NCI-H2107 (cell line): ENCODE data around the gene NKD1.
"Not testable (repeated sequence)": the region's sequence is repeated elsewhere in the genome, so short reads cannot be mapped to it uniquely, and the experiment has no call there.

Experiments used
- DNase-seq: peaks from one replicate; lab custom pipeline; 2025; lab: John Stamatoyannopoulos, UW

NKD1 gene

DNA sequence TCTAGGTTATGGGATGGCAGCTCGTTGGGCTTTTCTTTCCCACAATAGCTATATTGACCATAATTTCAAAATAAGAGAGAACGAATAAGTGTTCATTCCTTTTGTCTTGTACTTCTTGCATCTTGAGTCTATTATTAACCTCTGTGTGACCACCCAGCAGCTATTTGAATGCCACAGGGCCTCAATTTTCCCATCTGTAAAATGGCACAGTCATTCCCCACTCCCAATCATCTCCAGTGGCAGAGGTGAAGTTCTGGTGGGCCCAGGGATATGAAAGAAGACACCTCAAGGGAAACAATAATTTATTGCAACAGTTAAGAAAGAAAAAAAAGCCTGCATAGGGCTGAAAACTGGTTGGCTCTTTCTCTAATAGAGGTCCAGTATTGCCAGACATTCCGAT is 28.6 kb upstream of the NKD1 start:
- DNase-seq = no peak

DNA sequence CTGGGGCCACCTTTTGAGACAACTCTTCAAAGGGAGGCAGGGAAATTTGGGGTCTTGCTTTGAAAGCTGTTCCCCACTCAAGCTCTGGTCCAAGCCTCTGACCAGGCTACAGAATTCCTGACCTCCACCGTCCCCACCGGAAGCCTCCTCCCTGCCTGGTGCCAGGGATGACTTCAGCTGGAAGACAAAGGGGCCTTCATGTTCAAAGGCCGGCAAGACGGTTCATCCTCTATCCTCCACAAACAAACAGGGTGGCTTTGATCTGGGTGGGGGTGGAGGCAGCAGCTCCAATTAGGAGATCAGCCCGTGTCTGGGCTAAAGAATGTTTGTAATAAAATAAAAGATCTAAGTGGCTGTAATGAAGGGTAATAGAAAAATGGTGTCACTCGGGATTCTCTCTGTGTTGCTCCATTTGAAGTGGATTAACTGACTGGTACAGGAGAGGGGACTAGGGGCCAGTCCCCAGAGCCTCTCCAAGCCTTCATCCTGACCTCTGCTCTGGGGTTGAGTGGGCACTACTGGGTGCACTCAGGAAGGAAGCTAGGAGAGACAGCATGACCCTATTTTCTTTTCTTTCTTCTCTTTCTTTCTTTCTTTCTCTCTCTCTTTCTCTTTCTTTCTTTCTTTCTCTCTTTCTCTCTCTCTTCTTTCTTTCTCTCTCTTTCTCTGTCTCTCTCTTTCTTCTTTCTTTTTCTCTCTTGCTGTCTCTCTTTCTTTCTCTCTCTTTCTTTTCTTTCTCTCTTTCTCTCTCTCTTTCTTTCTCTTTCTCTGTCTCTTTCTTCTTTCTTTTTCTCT is 27.5 kb upstream of the NKD1 start:
- DNase-seq = no peak

DNA sequence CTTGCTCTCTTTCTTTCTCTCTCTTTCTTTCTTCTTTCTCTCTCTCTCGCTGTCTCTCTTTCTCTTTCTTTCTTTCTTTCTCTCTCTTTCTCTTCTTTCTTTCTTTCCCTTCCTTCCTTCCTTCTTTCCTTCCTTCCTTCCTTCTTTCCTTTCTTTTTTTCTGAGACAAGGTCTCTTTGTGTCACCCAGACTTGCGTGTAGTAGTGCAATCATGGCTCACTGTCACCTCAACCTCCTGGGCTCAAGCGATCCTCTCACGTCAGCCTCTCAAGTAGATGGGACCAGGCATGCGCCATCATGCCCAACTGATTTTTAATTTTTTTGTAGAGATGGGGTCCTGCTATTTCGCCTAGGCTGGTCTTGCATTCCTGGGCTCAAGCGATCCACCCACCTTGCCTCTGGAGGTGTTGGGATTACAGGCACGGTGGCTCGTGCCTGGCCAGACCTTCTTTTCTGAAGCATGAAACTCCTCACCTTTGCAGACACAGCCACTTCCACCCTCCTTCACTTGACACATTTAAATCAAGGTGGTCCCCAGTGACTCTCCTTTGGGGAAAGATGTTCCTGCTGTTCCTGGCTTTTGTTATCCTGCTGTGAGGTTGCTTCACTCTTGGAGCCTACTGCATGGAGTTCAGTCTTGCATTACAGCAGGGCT is 26.8 kb upstream of the NKD1 start:
- DNase-seq = no peak

GRCh38 chr16:50522324-50522723 is 25.9 kb upstream of the NKD1 start:
- DNase-seq = no peak

DNA sequence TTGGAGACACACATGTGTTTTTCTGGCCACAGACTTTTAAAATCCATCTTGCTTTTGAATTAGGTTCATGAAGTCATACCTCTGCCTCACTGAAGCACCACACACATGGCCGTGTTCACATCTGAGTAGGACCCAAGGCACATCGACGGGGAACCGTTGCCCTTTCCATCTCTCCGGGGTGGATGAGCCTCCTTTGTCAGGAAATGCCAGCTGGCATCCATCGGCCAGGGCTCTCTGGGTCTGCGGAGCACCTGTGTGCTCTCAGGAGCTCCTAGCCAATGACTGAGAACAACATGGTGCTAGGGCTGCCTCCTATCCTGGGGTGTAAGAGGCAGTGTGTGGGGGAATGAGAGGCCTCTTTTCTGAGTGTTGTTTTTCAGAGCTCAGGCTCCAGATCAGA is 24.5 kb upstream of the NKD1 start:
- DNase-seq = no peak

- DNase-seq = no peak
Observed at GRCh38 chr16:50525262-50525661, 22.9 kb upstream of the NKD1 start.

- DNase-seq = no peak
Observed at GRCh38 chr16:50525716-50526115, 22.5 kb upstream of the NKD1 start.

DNA sequence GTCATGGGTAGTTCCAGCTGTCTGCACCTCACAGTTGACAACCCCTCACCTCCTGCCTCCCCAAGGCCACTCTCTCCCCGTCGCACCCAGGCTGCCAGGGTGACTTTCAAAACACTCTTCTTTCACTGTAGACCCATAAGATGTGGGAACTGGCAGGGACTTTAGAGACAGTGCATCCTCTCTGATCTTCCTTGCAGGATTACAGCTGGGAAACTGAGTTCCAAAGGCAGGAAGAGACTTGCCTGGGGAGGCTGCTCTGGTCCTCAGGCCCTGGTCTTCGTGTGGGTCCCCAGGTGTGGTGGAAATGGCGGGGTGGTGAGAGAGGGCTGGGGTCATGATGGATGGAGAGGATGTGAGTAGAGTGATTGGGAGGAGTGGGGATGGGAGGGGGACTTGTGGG is 21.9 kb upstream of the NKD1 start:
- no peak for DNase-seq

DNA sequence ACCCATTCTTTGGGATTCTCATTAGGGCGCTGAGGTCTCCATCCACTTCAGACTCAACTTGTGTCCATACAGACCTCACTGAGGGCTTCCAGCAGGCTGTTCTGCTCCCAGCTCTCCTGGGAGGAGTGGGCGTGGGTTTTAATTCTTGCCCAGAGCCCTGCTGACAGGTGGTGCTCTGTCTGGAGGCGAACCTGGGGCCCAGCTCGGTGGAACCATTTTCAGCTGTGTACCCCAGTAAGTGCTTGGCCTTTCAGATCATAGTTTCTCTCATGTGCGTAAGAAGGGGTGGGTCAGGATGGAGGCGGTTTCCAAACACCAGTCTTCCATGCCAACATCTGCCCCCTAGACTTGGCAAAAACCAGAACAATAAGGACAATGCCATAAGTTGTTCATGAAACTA is 21.4 kb upstream of the NKD1 start:
- DNase-seq = no peak

DNA sequence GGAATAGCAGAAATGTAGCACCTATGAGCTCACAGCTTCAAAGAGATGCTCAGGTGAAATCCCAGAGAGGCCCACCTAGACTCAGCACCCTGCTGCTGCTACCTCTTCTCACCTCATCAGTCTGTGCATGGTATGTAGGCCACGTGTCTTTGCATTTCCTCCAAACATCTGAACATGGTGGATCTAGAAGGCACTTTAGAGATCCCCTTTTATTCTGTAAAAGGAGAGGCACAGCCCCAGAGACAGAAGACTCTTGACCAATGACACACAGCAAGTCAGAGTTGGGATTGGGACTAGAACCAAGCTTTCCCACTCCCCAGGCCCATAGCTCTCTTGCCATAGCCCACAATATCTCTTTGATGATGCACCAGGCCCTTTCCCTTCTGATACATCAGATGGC is 19.4 kb upstream of the NKD1 start:
- DNase-seq = no peak

- no peak for DNase-seq
Observed at GRCh38 chr16:50529334-50529733, 18.9 kb upstream of the NKD1 start.

- DNase-seq = no peak
Observed at GRCh38 chr16:50530277-50531236, 17.6 kb upstream of the NKD1 start.

- no peak for DNase-seq
Observed at GRCh38 chr16:50531359-50531758, 16.8 kb upstream of the NKD1 start.

- no peak for DNase-seq
Observed at GRCh38 chr16:50531901-50532300, 16.3 kb upstream of the NKD1 start.

DNA sequence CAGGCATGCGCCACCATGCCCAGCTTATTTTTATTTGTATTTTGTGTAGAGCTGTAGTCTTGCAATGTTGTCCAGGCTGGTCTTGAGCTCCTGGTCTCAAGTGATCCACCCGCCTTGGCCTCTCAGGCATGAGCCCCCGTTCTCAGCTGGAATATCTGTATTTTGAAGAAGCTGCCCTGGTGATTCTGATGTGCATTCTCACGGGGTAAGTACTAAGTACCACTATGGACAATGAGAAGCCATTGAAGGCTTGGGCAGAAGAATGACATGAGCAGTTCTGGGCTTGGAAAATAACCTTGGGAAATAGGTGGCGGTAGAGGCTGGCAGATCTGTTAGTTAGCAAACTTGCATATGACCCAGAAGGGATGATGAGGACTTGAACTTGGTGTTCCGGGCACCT is 15.6 kb upstream of the NKD1 start:
- DNase-seq = no peak

GRCh38 chr16:50533317-50533716 is 14.9 kb upstream of the NKD1 start:
- DNase-seq = no peak

DNA sequence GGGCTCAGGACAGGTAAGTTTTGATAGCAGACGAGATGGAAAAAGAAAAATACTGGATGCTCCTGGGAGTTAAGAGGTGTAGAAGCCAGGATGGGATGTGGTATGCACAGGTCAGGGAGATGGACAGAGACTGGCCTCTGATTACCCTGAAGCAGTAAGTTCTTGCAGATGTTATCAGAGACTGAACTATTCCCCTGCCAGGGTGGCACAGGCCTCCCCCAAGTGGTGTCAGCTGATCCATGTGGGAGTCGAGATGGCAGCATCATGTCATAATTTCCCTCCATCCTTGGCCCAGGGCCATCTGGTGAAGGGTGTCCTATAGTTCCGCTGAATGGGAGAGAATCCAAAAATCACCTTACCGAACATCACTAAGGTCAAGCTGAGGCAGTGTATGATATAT is 14.1 kb upstream of the NKD1 start:
- no peak for DNase-seq

GRCh38 chr16:50534556-50534955 is 13.6 kb upstream of the NKD1 start:
- DNase-seq = no peak

- DNase-seq = no peak
Observed at GRCh38 chr16:50534958-50535357, 13.2 kb upstream of the NKD1 start.

- DNase-seq = no peak
Observed at GRCh38 chr16:50535506-50536257, 12.5 kb upstream of the NKD1 start.

DNA sequence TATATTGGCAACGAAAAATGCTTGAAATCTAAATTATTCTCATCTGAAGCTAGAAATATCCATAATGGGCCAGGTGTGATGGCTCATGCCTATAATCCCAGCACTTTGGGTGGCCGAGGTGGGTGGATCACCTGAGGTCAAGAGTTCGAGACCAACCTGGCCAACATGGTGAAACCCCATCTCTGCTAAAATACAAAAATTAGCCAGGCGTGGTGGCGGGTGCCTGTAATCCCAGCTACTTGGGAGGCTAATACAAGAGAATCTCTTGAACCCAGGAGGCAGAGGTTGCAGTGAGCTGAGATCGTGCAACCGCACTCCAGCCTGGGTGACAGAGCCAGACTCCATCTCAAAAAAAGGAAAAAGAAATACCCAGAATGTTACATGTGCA is 11.9 kb upstream of the NKD1 start:
- DNase-seq = not testable (repeated sequence)
